Activated T-helper 1 cell treated with Interleukin-2 at 50 U/mL for 16 hours (primary cell): ENCODE data around the gene KRTAP12-4.
"Not testable (repeated sequence)": the region's sequence is repeated elsewhere in the genome, so short reads cannot be mapped to it uniquely, and the experiment has no call there.

Source experiments
- DNase-seq: peaks from one replicate; pipeline ENCODE4 v3.0.0-alpha.2; 2020; ENCODE audit warnings: low read depth

KRTAP12-4 gene

GRCh38 chr21:44654576-44655175 is at the start of gene KRTAP12-4:
KRTAP12-4 (minus strand) TSS chr21:44654659; CDS start chr21:44654614, 45 bp downstream.
- no peak for DNase-seq

GRCh38 chr21:44703731-44704635 is 49.5 kb upstream of the KRTAP12-4 start:
- DNase-seq = no peak

GRCh38 chr21:44702973-44703730 is 48.7 kb upstream of the KRTAP12-4 start:
- no peak for DNase-seq

- no peak for DNase-seq
Measured at GRCh38 chr21:44702111-44702972, 47.9 kb upstream of the KRTAP12-4 start.

GRCh38 chr21:44701541-44701940 is 47.1 kb upstream of the KRTAP12-4 start:
- no peak for DNase-seq

GRCh38 chr21:44701023-44701400 is 46.6 kb upstream of the KRTAP12-4 start:
- no peak for DNase-seq

- DNase-seq = no peak
Measured at GRCh38 chr21:44700101-44701022, 45.9 kb upstream of the KRTAP12-4 start.

- DNase-seq = no peak
Measured at GRCh38 chr21:44699502-44700001, 45.1 kb upstream of the KRTAP12-4 start.

GRCh38 chr21:44697811-44698734 is 43.6 kb upstream of the KRTAP12-4 start:
- DNase-seq = no peak

- DNase-seq = not testable (repeated sequence)
Measured at GRCh38 chr21:44697172-44697810, 42.8 kb upstream of the KRTAP12-4 start, which contains the start of gene KRTAP10-12. KRTAP10-12 (plus strand) TSS chr21:44697172; CDS start chr21:44697202, 30 bp downstream.

- DNase-seq = no peak
Measured at GRCh38 chr21:44696572-44696971, 42.1 kb upstream of the KRTAP12-4 start.

GRCh38 chr21:44695641-44696040 is 41.2 kb upstream of the KRTAP12-4 start:
- no peak for DNase-seq

- DNase-seq = no peak
Measured at GRCh38 chr21:44695184-44695583, 40.7 kb upstream of the KRTAP12-4 start.

- no peak for DNase-seq
Measured at GRCh38 chr21:44694776-44695175, 40.3 kb upstream of the KRTAP12-4 start.

GRCh38 chr21:44692798-44693512 is 38.5 kb upstream of the KRTAP12-4 start:
- DNase-seq = no peak

GRCh38 chr21:44691686-44692085 is 37.2 kb upstream of the KRTAP12-4 start:
- no peak for DNase-seq

GRCh38 chr21:44689740-44690139 is 35.3 kb upstream of the KRTAP12-4 start:
- DNase-seq = not testable (repeated sequence)

GRCh38 chr21:44687671-44688070 is 33.2 kb upstream of the KRTAP12-4 start:
- DNase-seq = no peak
